K562 (cell line): ENCODE measurements around the gene MBD2. TPM values are rescaled to one million over a fixed set of nuclear protein-coding genes. Genes with fewer than 3 reads are reported as not detected.

ENCODE experiments used
- ATAC-seq: fragments of 200-7000 bp; cut with Tn5 transposase; 3 replicates; pipeline ENCODE4 v1.9.1; 2020; ENCODE audit warnings: moderate library complexity
- BruUV-seq: library from RNA; stranded (reverse); fragments of 400-500 nt; replicated peaks from 2 replicates; lab custom pipeline; 2021; lab: Mats Ljungman, UMichigan
- CTCF ChIA-PET: fragments of 300-600 bp; formaldehyde crosslinking; extraction: SDS; loops from one replicate; lab custom pipeline; 2021; ENCODE audit warnings: low intra/inter-chr PET ratio; lab: Yijun Ruan, JAX
- POLR2A ChIA-PET: fragments of 300-600, 350-650 bp; sonication (Branson Sonifier 250); formaldehyde crosslinking; extraction: SDS; loops from one replicate; lab custom pipeline; 2021; ENCODE audit warnings: antibody characterized with exemption, inconsistent platforms; lab: Yijun Ruan, JAX
- DNase-seq, 4 experiments: peaks; one replicate each; pipeline versions ENCODE4 v3.0.0 to v3.0.0-alpha.2; 2011 to 2018; ENCODE audit warnings: low spot score in 3 of 4, mixed read lengths in 3 of 4; ENCODE audit errors: extremely low read depth in 1 of 4
- FAIRE-seq: peaks from 2 replicates; lab custom pipeline; 2011; peaks lifted over from hg19 to GRCh38; lab: Jason Lieb, UNC
- H2AFZ ChIP-seq: 2 replicates; pipeline ENCODE4 v1.6.0; 2011; ENCODE audit warnings: low read depth, low read length, control low read depth, inconsistent platforms
- H3K27ac ChIP-seq: fragments of 200-600 bp; 3 replicates; pipeline ENCODE4 v1.8.0; 2011; ENCODE audit warnings: low read depth, mild to moderate bottlenecking, control low read depth, inconsistent platforms, low read length, moderate library complexity, mixed read lengths; ENCODE audit errors: extremely low read depth
- H3K27me3 ChIP-seq, 2 experiments: fragments of 300-600 bp in 1 of 2; 2 replicates in 1 of 2; 3 replicates in 1 of 2; pipeline versions ENCODE4 v1.6.0 to v1.8.0; 2011; ENCODE audit warnings: inconsistent platforms in 2 of 2, low read length in 2 of 2, mild to moderate bottlenecking in 1 of 2, mixed read lengths in 1 of 2, moderate library complexity in 1 of 2; ENCODE audit not compliant: control insufficient read depth in 2 of 2, insufficient read depth in 2 of 2
- H3K36me3 ChIP-seq: fragments of 300-600 bp; 3 replicates; pipeline ENCODE4 v1.8.0; 2011; ENCODE audit warnings: mild to moderate bottlenecking, low read length, inconsistent platforms; ENCODE audit not compliant: control insufficient read depth, insufficient read depth
- H3K4me1 ChIP-seq, 2 experiments: fragments of 200-600 bp in 1 of 2; replicated peaks in 1 of 2; 2 replicates in 1 of 2; 3 replicates in 1 of 2; pipeline versions ENCODE4 v1.5.1 to v1.8.0; 2011; ENCODE audit warnings: inconsistent platforms in 2 of 2, low read length in 2 of 2, mild to moderate bottlenecking in 1 of 2, mixed read lengths in 1 of 2, moderate library complexity in 1 of 2; ENCODE audit not compliant: control insufficient read depth in 2 of 2, insufficient read depth in 2 of 2
- H3K4me2 ChIP-seq: 2 replicates; pipeline ENCODE4 v1.6.1; 2011; ENCODE audit warnings: low read length, control low read depth, inconsistent platforms, mixed read lengths; ENCODE audit not compliant: insufficient read depth
- H3K4me3 ChIP-seq: fragments of 200-600 bp; sonication (generic), shearing (Covaris generic); 2 replicates; pipeline ENCODE4 v1.5.1; 2016; ENCODE audit warnings: control low read depth, inconsistent platforms
- H3K79me2 ChIP-seq: fragments of 200-600 bp; 3 replicates; pipeline ENCODE4 v1.8.0; 2011; ENCODE audit warnings: low read length, inconsistent platforms; ENCODE audit not compliant: control insufficient read depth, insufficient read depth
- H3K9ac ChIP-seq, 2 experiments: 2 replicates each; pipeline versions ENCODE4 v1.6.0 to v1.6.1; 2011; ENCODE audit warnings: low read depth in 2 of 2, low read length in 2 of 2, control low read depth in 1 of 2, inconsistent platforms in 1 of 2, mild to moderate bottlenecking in 1 of 2, mixed read lengths in 1 of 2; ENCODE audit not compliant: insufficient read depth in 1 of 2
- H3K9me1 ChIP-seq: one replicate; pipeline ENCODE4 v1.6.0; 2011; ENCODE audit warnings: inconsistent platforms, mild to moderate bottlenecking, low read length, moderate library complexity; ENCODE audit not compliant: control insufficient read depth, insufficient read depth
- H3K9me3 ChIP-seq: replicated peaks from 2 replicates; pipeline ENCODE4 v1.5.1; 2011; ENCODE audit warnings: low read depth, low read length, inconsistent platforms; ENCODE audit not compliant: control insufficient read depth, insufficient read depth
- H4K20me1 ChIP-seq: replicated peaks from 2 replicates; pipeline ENCODE4 v1.6.1; 2011; ENCODE audit warnings: low read length, inconsistent platforms, mixed read lengths; ENCODE audit not compliant: control insufficient read depth, insufficient read depth
- EGR1 ChIP-seq: fragments of 450-650 bp; conservative IDR thresholded peaks from 2 replicates; pipeline ENCODE4 v1.6.1; 2017; ENCODE audit warnings: mild to moderate bottlenecking
- TARDBP ChIP-seq: fragments of 450-650 bp; IDR thresholded peaks from 2 replicates; pipeline ENCODE4 v1.6.1; 2016
- ZBTB40 ChIP-seq, 2 experiments: fragments of 450-650 bp in 1 of 2; sonication (generic) in 1 of 2; formaldehyde crosslinking in 1 of 2; IDR thresholded peaks; 2 replicates each; pipeline versions ENCODE4 v1.7.1 to v1.9.0; 2016 to 2022; ENCODE audit warnings: inconsistent platforms in 1 of 2, mild to moderate bottlenecking in 1 of 2, missing genetic modification reagents in 1 of 2
- WGBS: fragments of 100-300 bp; shearing (Covaris generic); methylation state at CpG from one replicate; pipeline ENCODE4 v1.1.6; 2016; ENCODE audit warnings: low coverage, mixed read lengths; ENCODE audit not compliant: insufficient coverage; ENCODE audit errors: missing lambda C conversion rate; 5-methylcytosine and 5-hydroxymethylcytosine counted together
- in situ Hi-C: fragments of 300-500 bp; cut with MboI; formaldehyde crosslinking; loops from 4 replicates; pipeline ENCODE4 v1.15.0; 2018; ENCODE audit warnings: inconsistent platforms, mixed read lengths
- intact Hi-C: fragments of 100-400 bp; cut with micrococcal nuclease; formaldehyde crosslinking; loops from 2 replicates; pipeline ENCODE4 v1.14.2; 2022
- polyA plus RNA-seq, 8 experiments: library from polyadenylated mRNA; depleted of rRNA in 4 of 8; stranded (reverse) in 5 of 8; unstranded in 3 of 8; fragments of >200 nt; fragmentation: Nextera tagmentation in 2 of 8; fragmentation: Illumina TruSeq in 1 of 8; extraction: Ambion mirVana in 2 of 8; extraction: Trizol in 1 of 8; gene quantifications; 2 replicates each; pipeline versions ENCODE4 v1.2.1 to v1.2.3, GENCODE V29; 2011 to 2014; ENCODE audit warnings: inconsistent platforms in 1 of 8, missing spikeins in 1 of 8
- total RNA-seq, 7 experiments: library from RNA; depleted of rRNA in 6 of 7; stranded (reverse); fragments of >200 nt in 6 of 7; fragmentation: Illumina TruSeq in 2 of 7; extraction: Trizol in 2 of 7; gene quantifications; 2 replicates each; pipeline versions ENCODE4 v1.2.1 to v1.2.3, GENCODE V29; 2011 to 2021; ENCODE audit warnings: low replicate concordance in 1 of 7
- TF ChIP-seq, protein P1 (sequence below): fragments of 200-800 bp; sonication (Bioruptor generic); IDR thresholded peaks from 2 replicates; pipeline ENCODE4 v1.6.1; 2017; ENCODE audit warnings: missing genetic modification characterization, missing compliant biosample characterization

MBD2 gene
- total and polyA plus RNA-seq, 9 of the 15 experiments (the other 6 are each of a cell fraction or from before 2014, with no cell fraction given) = 4.4 to 40.2 (median 13.9) TPM

DNA sequence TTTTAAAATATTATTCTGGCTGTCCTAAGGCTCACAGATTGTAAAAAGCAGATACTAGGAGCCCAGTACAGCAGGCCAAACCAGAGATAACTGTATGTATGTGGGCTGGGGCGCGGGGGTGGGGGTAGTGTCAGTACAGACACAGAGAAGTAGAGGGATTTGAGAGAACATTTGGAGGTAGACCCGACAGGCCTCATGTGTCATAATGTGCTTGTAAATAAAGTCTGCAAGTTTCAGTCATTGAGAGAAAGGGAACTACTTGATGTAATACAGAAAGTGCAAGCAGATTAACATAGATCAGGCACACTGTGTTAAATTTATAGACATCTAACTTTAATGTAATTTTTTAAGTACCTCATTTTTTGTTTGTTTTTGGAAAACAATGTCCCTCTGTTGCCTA, 37.4 kb upstream of the MBD2 start:
- BruUV-seq = no TSS peak
- WGBS = 17% methylated on average over 1 of the region's 3 CpGs
- Histone ChIP-seq H4K20me1 (no peaks in the 10 kb centered on the region), H3K27me3 (no peaks in the 10 kb centered on the region), H3K27ac (no peak overlapping the region; the same call in 2 of the 3 replicates), H3K4me2 (no peak overlapping the region), H3K79me2 (no peaks in the 10 kb centered on the region), H3K36me3 (no peaks in the 10 kb centered on the region), H2AFZ (peak overlapping the region; percentile 67), H3K9me1 (no peaks in the 10 kb centered on the region), H3K9ac (no peak overlapping the region), H3K4me3 (no peak overlapping the region), H3K4me1 (peaks cover 0 to 8% of the 10 kb centered on the region in 2 experiments; a peak in 3 of 5 replicates), H3K9me3 (no peaks in the 10 kb centered on the region)
- TF ChIP-seq, protein P1, sequence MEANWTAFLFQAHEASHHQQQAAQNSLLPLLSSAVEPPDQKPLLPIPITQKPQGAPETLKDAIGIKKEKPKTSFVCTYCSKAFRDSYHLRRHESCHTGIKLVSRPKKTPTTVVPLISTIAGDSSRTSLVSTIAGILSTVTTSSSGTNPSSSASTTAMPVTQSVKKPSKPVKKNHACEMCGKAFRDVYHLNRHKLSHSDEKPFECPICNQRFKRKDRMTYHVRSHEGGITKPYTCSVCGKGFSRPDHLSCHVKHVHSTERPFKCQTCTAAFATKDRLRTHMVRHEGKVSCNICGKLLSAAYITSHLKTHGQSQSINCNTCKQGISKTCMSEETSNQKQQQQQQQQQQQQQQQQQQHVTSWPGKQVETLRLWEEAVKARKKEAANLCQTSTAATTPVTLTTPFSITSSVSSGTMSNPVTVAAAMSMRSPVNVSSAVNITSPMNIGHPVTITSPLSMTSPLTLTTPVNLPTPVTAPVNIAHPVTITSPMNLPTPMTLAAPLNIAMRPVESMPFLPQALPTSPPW = peak; percentile 44; the same call in 1 of the 2 replicates
- TF ChIP-seq TARDBP (no peak), ZBTB40 (IDR thresholded peaks at IDR 0.05) (0 out of 2 replicates have a peak, but pooled peaks have one; percentile 27), ZBTB40 (CRISPR knock-in tag; IDR thresholded peaks at IDR 0.05) (no peak), EGR1 (peak; percentile 65)
- ChIA-PET CTCF (no interaction called here), POLR2A (interaction anchor here (0.6 to 0.8 kb wide), 2 partner anchors 71 to 93 kb away, joined by 3 read pairs; no protein-coding TSS in a partner anchor)
- intact Hi-C loops = no loop called here
- no peak for FAIRE-seq
- peak in 2 of 4 experiments; percentile 52 to 60 for DNase-seq
- in situ Hi-C loops = no loop called here
- ATAC-seq = peak; percentile 84
